GM13976 (cell line): ENCODE measurements around the gene FGFR4.

Experiments
- DNase-seq: peaks from one replicate; pipeline ENCODE4 v3.0.0; 2012; ENCODE audit warnings: low spot score
- in situ Hi-C: fragments of 300-500 bp; cut with MboI; formaldehyde crosslinking; loops from one replicate; pipeline ENCODE4 v1.12.0; 2022; ENCODE audit warnings: low sequenced_read_pairs, mixed read lengths, inconsistent platforms; ENCODE audit not compliant: unreplicated experiment
- TF ChIP-seq, protein P1 (sequence below): IDR thresholded peaks from 2 replicates; pipeline ENCODE4 v1.5.1; 2012; ENCODE audit warnings: borderline replicate concordance, mild to moderate bottlenecking; ENCODE audit not compliant: insufficient read depth; ENCODE audit errors: extremely low read depth, missing control alignments, control extremely low read depth

The FGFR4 gene

DNA sequence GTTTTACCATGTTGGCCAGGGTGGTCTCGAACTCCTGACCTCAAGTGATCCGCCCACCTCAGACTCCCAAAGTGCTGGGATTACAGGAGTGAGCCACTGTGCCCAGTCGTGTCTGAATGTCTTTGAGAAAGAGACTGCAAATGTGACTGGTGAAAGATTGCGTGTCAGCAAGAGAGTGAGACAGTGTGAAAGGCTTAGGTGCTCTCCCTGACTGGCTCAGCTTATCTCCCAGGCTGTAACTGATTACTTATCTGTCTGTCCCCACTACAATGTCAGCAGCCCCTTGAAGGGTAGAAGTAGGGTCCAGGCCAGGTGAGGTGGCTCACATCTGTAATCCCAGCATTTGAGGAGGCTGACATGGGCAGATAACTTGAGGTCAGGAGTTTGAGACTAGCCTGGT, 3.4 kb upstream of the FGFR4 start:
- TF ChIP-seq, protein P1, sequence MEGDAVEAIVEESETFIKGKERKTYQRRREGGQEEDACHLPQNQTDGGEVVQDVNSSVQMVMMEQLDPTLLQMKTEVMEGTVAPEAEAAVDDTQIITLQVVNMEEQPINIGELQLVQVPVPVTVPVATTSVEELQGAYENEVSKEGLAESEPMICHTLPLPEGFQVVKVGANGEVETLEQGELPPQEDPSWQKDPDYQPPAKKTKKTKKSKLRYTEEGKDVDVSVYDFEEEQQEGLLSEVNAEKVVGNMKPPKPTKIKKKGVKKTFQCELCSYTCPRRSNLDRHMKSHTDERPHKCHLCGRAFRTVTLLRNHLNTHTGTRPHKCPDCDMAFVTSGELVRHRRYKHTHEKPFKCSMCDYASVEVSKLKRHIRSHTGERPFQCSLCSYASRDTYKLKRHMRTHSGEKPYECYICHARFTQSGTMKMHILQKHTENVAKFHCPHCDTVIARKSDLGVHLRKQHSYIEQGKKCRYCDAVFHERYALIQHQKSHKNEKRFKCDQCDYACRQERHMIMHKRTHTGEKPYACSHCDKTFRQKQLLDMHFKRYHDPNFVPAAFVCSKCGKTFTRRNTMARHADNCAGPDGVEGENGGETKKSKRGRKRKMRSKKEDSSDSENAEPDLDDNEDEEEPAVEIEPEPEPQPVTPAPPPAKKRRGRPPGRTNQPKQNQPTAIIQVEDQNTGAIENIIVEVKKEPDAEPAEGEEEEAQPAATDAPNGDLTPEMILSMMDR = no peak
- DNase-seq = no peak
- in situ Hi-C loops = no loop called here

DNA sequence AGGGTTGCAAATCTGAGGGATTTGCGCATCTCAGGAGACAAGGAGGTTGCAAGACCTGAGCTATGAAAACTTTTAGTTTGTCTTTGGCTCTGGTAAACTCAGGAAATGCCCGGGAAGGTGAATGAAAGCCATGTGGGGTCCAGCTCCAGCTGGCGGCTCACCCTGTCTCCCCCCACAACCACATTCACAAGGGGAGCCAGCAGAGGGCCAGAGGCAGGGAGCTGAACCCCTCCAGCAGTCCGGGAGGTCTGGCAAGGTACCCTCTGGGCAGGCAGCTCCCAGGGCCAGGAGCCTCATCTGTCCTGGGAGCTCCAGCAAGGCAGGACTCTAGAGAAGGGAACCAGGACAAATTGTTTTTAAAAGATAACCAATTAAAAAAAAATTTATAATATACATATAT, 2.5 kb upstream of the FGFR4 start:
- no peak for DNase-seq
- TF ChIP-seq, protein P1 = no peak
- in situ Hi-C loops = no loop called here

GRCh38 chr5:177085985-177086653, 596 bp upstream of the FGFR4 start:
- TF ChIP-seq, protein P1 = no peak
- in situ Hi-C loops = no loop called here
- DNase-seq = no peak

GRCh38 chr5:177087398-177088005, 787 bp downstream of the FGFR4 start:
- in situ Hi-C loops = no loop called here
- TF ChIP-seq, protein P1 = no peak
- DNase-seq = no peak

- DNase-seq = no peak
- in situ Hi-C loops = no loop called here
- TF ChIP-seq, protein P1 = no peak
These were observed 2.4 kb downstream of the FGFR4 start for GRCh38 chr5:177089127-177089526.

GRCh38 chr5:177089825-177090641, 3.3 kb downstream of the FGFR4 start:
- in situ Hi-C loops = no loop called here
- TF ChIP-seq, protein P1 = no peak
- no peak for DNase-seq
